SU-DHL-6 (cell line): ENCODE data around the gene FRMD8.

Experiments
- H2AFZ ChIP-seq: fragments of 200-600 bp; sonication (generic); 2 replicates; pipeline ENCODE4 v1.6.1; 2014; ENCODE audit warnings: low read depth, mild to moderate bottlenecking, moderate library complexity, mixed read lengths, antibody characterized with exemption, low read length; ENCODE audit not compliant: severe bottlenecking
- H3F3A ChIP-seq: fragments of 200-600 bp; shearing (Covaris generic); 2 replicates; pipeline ENCODE4 v1.6.0; 2016; ENCODE audit warnings: antibody characterized with exemption, mild to moderate bottlenecking; ENCODE audit not compliant: insufficient read depth
- H3K27ac ChIP-seq: fragments of 200-600 bp; sonication (generic); 2 replicates; pipeline ENCODE4 v1.5.1; 2016; ENCODE audit warnings: low read depth, mild to moderate bottlenecking, low read length, moderate library complexity, mixed read lengths
- H3K27me3 ChIP-seq: fragments of 200-600 bp; sonication (generic), shearing (Covaris generic); 2 replicates; pipeline ENCODE4 v1.6.0; 2014; ENCODE audit warnings: mild to moderate bottlenecking, low read length
- H3K36me3 ChIP-seq: fragments of 200-600 bp; sonication (generic); 2 replicates; pipeline ENCODE4 v1.6.1; 2014; ENCODE audit warnings: mild to moderate bottlenecking, low read length, mixed read lengths
- H3K4me2 ChIP-seq: fragments of 300-600, 200-600 bp; shearing (Covaris generic), sonication (generic); 2 replicates; pipeline ENCODE4 v1.6.0; 2014; ENCODE audit warnings: low read length, low read depth, mild to moderate bottlenecking; ENCODE audit not compliant: poor library complexity, severe bottlenecking
- H3K4me3 ChIP-seq: fragments of 200-600 bp; sonication (generic); 2 replicates; pipeline ENCODE4 v1.5.1; 2014; ENCODE audit warnings: antibody characterized with exemption, low read length, mild to moderate bottlenecking, mixed read lengths; ENCODE audit not compliant: insufficient read depth, poor library complexity, severe bottlenecking
- H3K79me2 ChIP-seq: fragments of 200-600 bp; sonication (generic); 2 replicates; pipeline ENCODE4 v1.6.1; 2014; ENCODE audit warnings: mild to moderate bottlenecking, low read length, moderate library complexity; ENCODE audit not compliant: insufficient read depth
- H3K9ac ChIP-seq: fragments of 200-600 bp; sonication (generic); 2 replicates; pipeline ENCODE4 v1.7.0; 2014; ENCODE audit warnings: mild to moderate bottlenecking, low read length
- H3K9me2 ChIP-seq: fragments of 200-600 bp; sonication (generic); replicated peaks from 2 replicates; pipeline ENCODE4 v1.6.1; 2014; ENCODE audit warnings: low read length; ENCODE audit not compliant: insufficient read depth
- H3K9me3 ChIP-seq: fragments of 200-600 bp; sonication (generic); 2 replicates; pipeline ENCODE4 v1.6.1; 2014; ENCODE audit warnings: low read length, mixed read lengths; ENCODE audit not compliant: insufficient read depth
- H4K20me1 ChIP-seq: fragments of 200-600 bp; sonication (generic); 2 replicates; pipeline ENCODE4 v1.6.1; 2014; ENCODE audit warnings: low read depth, mild to moderate bottlenecking, antibody characterized with exemption, low read length, moderate library complexity, mixed read lengths
- CTCF ChIP-seq: fragments of 200-600 bp; sonication (generic); IDR thresholded peaks from one replicate; pipeline ENCODE4 v1.5.1; 2017; ENCODE audit warnings: antibody characterized with exemption, mild to moderate bottlenecking, low read length, moderate library complexity; ENCODE audit not compliant: insufficient read depth, poor library complexity, severe bottlenecking
- EZH2phosphoT487 ChIP-seq: fragments of 200-600 bp; sonication (generic), shearing (Covaris generic); conservative IDR thresholded peaks from 2 replicates; pipeline ENCODE4 v1.6.1; 2018; ENCODE audit warnings: mild to moderate bottlenecking, antibody characterized with exemption, low read length, moderate library complexity, mixed read lengths

The FRMD8 gene

GRCh38 chr11:65386307-65387140 is at the start of gene FRMD8:
Gene FRMD8, plus strand, starts transcription at chr11:65386637. Its CDS starts 400 bp downstream, at chr11:65387037.
- Histone ChIP-seq H3K9ac (peak within 1 kb of the TSS; percentile 89), H3K4me2 (peak within 1 kb of the TSS; percentile 81), H3F3A (0 out of 2 replicates have a peak, but pooled peaks cover 5% of the 10 kb centered on the region), H3K79me2 (peaks cover 37% of the 10 kb centered on the region), H4K20me1 (no peaks in the 10 kb centered on the region), H3K27ac (peak within 1 kb of the TSS; percentile 21), H3K36me3 (no peaks in the 10 kb centered on the region), H3K4me3 (peak within 1 kb of the TSS; percentile 69), H3K9me3 (no peaks in the 10 kb centered on the region), H3K27me3 (no peaks in the 10 kb centered on the region), H2AFZ (peak within 1 kb of the TSS; percentile 62), H3K9me2 (no peaks in the 10 kb centered on the region)
- TF ChIP-seq EZH2phosphoT487 (no peak), CTCF (no peak)

- no peak overlapping the region for H3K9ac ChIP-seq
- H4K20me1 ChIP-seq, result no peaks in the 10 kb centered on the region
- H3K36me3 ChIP-seq, result peaks cover 5% of the 10 kb centered on the region; the same call in 1 of the 2 replicates
- H3K9me2 ChIP-seq, result no peaks in the 10 kb centered on the region
- TF ChIP-seq EZH2phosphoT487 (no peak), CTCF (no peak)
- no peaks in the 10 kb centered on the region for H3F3A ChIP-seq
- H3K9me3 ChIP-seq, result no peaks in the 10 kb centered on the region
- H3K27me3 ChIP-seq, result no peaks in the 10 kb centered on the region
- no peak overlapping the region for H3K4me3 ChIP-seq
- no peak overlapping the region for H3K27ac ChIP-seq
- H3K4me2 ChIP-seq, result no peak overlapping the region
- peaks cover 62% of the 10 kb centered on the region for H3K79me2 ChIP-seq
- H2AFZ ChIP-seq, result no peak overlapping the region
Measured at GRCh38 chr11:65338676-65339075, 47.8 kb upstream of the FRMD8 start.

GRCh38 chr11:65340226-65340625 is 46.2 kb upstream of the FRMD8 start:
- TF ChIP-seq EZH2phosphoT487, result no peak
- TF ChIP-seq CTCF, result no peak

More at GRCh38 chr11:65340226-65340625, 46.2 kb upstream of the FRMD8 start:
- no peaks in the 10 kb centered on the region for H3K9me2 ChIP-seq
- H2AFZ ChIP-seq, result no peak overlapping the region
- H3K9me3 ChIP-seq, result no peaks in the 10 kb centered on the region
- peaks cover 7% of the 10 kb centered on the region; the same call in 1 of the 2 replicates for H3K36me3 ChIP-seq
- no peak overlapping the region for H3K4me3 ChIP-seq
- no peak overlapping the region for H3K27ac ChIP-seq
- no peaks in the 10 kb centered on the region for H3F3A ChIP-seq
- peaks cover 46% of the 10 kb centered on the region for H3K79me2 ChIP-seq
- H3K4me2 ChIP-seq, result no peak overlapping the region
- no peak overlapping the region for H3K9ac ChIP-seq
- no peaks in the 10 kb centered on the region for H3K27me3 ChIP-seq
- no peaks in the 10 kb centered on the region for H4K20me1 ChIP-seq
